BJ (cell line): ENCODE results near the gene NRP1. TPM values are rescaled to one million over a fixed set of nuclear protein-coding genes. Genes with fewer than 3 reads are reported as not detected.

Experiments
- CTCF ChIA-PET: fragments of 350-600 bp; formaldehyde crosslinking; extraction: SDS; loops from one replicate; lab custom pipeline; 2021; ENCODE audit warnings: antibody characterized with exemption, inconsistent platforms; lab: Yijun Ruan, JAX
- POLR2A ChIA-PET: fragments of 300-600 bp; sonication (Branson Sonifier 250); formaldehyde crosslinking; extraction: SDS; loops from one replicate; lab custom pipeline; 2021; ENCODE audit warnings: antibody characterized with exemption; lab: Charles Lee
- DNase-seq: peaks from one replicate; pipeline ENCODE4 v3.0.0-alpha.2; 2011; ENCODE audit warnings: low read depth
- H3K27me3 ChIP-seq: 2 replicates; pipeline ENCODE4 v1.6.0; 2011; ENCODE audit warnings: low read length; ENCODE audit not compliant: control insufficient read depth, insufficient read depth
- H3K36me3 ChIP-seq: 2 replicates; pipeline ENCODE4 v1.5.1; 2011; ENCODE audit warnings: low read length; ENCODE audit not compliant: control insufficient read depth, insufficient read depth
- H3K4me3 ChIP-seq: 2 replicates; pipeline ENCODE4 v1.5.1; 2011; ENCODE audit warnings: low read depth, mild to moderate bottlenecking, control low read depth, low read length
- CTCF ChIP-seq: IDR thresholded peaks from 2 replicates; pipeline ENCODE4 v1.5.1; 2011; ENCODE audit warnings: low read depth, mild to moderate bottlenecking, control low read depth, inconsistent platforms, low read length, moderate library complexity; ENCODE audit not compliant: insufficient read depth
- polyA plus RNA-seq: library from polyadenylated mRNA; depleted of rRNA; stranded (reverse); fragments of >200 nt; gene quantifications from 2 replicates; pipeline ENCODE4 v1.2.3, GENCODE V29; 2011

NRP1 gene
- polyA plus RNA-seq, 1 experiment = 141 TPM

- H3K4me3 ChIP-seq = no peak overlapping the region
- ChIA-PET POLR2A (no interaction called here), CTCF (interaction anchor here (1.2 kb wide), 1 partner anchor 1317 kb away, joined by 3 read pairs; no protein-coding TSS in a partner anchor)
- H3K27me3 ChIP-seq = no peaks in the 10 kb centered on the region
- no peak for TF ChIP-seq CTCF
- DNase-seq = no peak
- peaks cover 15% of the 10 kb centered on the region for H3K36me3 ChIP-seq
Measured at GRCh38 chr10:33321516-33321915, 13.0 kb downstream of the NRP1 start.

- DNase-seq = no peak
- H3K4me3 ChIP-seq = no peak overlapping the region
- H3K36me3 ChIP-seq = peaks cover 16% of the 10 kb centered on the region
- CTCF ChIA-PET = interaction anchor here (1.0 to 1.2 kb wide), 2 partner anchors 127 to 1318 kb away, joined by 3 read pairs; no protein-coding TSS in a partner anchor
- no peak for TF ChIP-seq CTCF
- no peaks in the 10 kb centered on the region for H3K27me3 ChIP-seq
- POLR2A ChIA-PET = interaction anchor here (0.7 kb wide), 1 partner anchor 341 kb away, joined by 6 read pairs; no protein-coding TSS in a partner anchor
Measured at GRCh38 chr10:33320288-33320687, 14.2 kb downstream of the NRP1 start.

- Histone ChIP-seq H3K36me3 (peaks cover 9% of the 10 kb centered on the region), H3K27me3 (no peaks in the 10 kb centered on the region), H3K4me3 (no peak overlapping the region)
- no peak for TF ChIP-seq CTCF
- ChIA-PET CTCF (interaction anchor here (1.0 kb wide), 1 partner anchor 10 kb away, joined by 3 read pairs; no protein-coding TSS in a partner anchor), POLR2A (no interaction called here)
- DNase-seq = no peak
Measured at GRCh38 chr10:33315891-33316290, 18.6 kb downstream of the NRP1 start.

GRCh38 chr10:33314811-33315561 lies 19.5 kb downstream of the NRP1 start:
- no peak for DNase-seq
- H3K27me3 ChIP-seq = no peaks in the 10 kb centered on the region
- peaks cover 9% of the 10 kb centered on the region for H3K36me3 ChIP-seq
- no peak overlapping the region for H3K4me3 ChIP-seq
- POLR2A ChIA-PET = no interaction called here
- TF ChIP-seq CTCF = no peak
- CTCF ChIA-PET = no interaction called here

GRCh38 chr10:33311640-33312039 lies 22.8 kb downstream of the NRP1 start:
- no peak for TF ChIP-seq CTCF
- Histone ChIP-seq H3K27me3 (no peaks in the 10 kb centered on the region), H3K4me3 (no peak overlapping the region), H3K36me3 (peaks cover 6% of the 10 kb centered on the region; the same call in 1 of the 2 replicates)
- ChIA-PET CTCF (no interaction called here), POLR2A (no interaction called here)
- no peak for DNase-seq
